ENCODE results near the gene TEDC2. TPM values are rescaled to one million over a fixed set of nuclear protein-coding genes. Genes with fewer than 3 reads are reported as not detected.
"Not testable (repeated sequence)": the region's sequence is repeated elsewhere in the genome, so short reads cannot be mapped to it uniquely, and the experiment has no call there.

TEDC2 gene
- 10 to 100 TPM in 1 of 4 donors, 1 to 10 TPM in 3; 8.0 to 13.8 (median 9.1) TPM for polyA plus RNA-seq (ENCODE audit: insufficient read length in 4 of 4)

- peak; percentile 84 to 93 (median 88) for DNase-seq (ENCODE audit: low read depth in 4 of 4, low spot score in 3 of 4)
These were observed at the start of gene TEDC2 for GRCh38 chr16:2459647-2460390. TEDC2 (plus strand) TSS chr16:2460109; CDS start chr16:2460145, 36 bp downstream.

DNA sequence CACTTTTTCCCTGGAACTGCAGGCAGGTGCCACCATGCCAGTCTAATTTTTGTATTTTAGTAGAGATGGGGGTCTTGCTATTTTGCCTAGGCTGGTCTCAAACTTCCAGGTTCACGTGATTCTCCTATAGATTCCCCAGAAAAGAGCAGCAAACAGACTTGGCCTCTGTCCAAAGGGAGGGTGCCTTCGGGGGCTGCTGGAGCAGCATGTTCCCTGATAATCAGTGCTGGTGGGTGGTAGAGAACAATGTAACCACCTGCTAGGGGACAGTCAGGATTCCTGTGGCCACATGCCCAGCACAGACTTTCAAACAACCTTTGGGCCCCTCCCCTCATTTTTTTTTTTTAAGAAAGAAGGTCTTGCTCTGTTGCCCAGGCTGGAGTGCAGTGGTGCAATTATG, 44.8 kb upstream of the TEDC2 start:
- no peak for DNase-seq (ENCODE audit: low read depth in 4 of 4, low spot score in 3 of 4)

GRCh38 chr16:2420035-2420434, 39.9 kb upstream of the TEDC2 start:
- DNase-seq (ENCODE audit: low read depth in 4 of 4, low spot score in 3 of 4), result no peak

DNA sequence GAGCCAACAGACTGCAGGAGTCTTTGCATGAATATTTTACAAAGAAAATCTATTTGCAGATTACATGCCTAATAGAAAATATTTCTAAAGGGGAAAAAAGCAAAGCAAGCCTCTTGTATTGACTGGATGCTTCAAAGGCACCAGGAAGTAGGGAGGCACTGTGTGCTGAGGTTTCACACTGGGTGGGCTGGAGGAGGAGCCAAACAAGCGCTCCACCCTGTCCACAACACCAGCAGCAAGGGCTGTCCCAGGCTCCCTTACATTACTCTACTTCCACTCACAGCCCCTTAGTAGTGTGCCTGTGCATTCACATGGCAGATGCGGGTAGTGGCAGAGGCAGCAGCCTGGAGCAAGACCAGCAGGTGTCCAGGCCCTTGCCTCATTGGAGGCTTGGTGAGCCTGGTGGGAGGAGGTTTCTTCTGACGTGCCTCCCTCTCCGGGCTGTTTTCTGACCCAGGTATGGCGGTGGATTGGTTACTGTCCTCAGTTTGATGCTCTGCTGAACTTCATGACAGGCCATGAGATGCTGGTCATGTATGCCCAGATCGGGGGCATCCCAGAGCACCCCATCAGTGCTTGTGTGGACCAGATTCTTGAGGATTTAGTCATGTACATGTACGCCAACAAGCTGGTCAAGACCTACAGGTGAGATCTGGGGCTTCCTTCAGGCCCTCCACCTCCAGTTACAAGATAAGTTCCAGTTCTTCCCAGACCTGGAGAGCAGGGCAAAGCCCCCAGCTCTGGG, 37.6 kb upstream of the TEDC2 start:
- DNase-seq (ENCODE audit: low read depth in 4 of 4, low spot score in 3 of 4), result no peak

DNA sequence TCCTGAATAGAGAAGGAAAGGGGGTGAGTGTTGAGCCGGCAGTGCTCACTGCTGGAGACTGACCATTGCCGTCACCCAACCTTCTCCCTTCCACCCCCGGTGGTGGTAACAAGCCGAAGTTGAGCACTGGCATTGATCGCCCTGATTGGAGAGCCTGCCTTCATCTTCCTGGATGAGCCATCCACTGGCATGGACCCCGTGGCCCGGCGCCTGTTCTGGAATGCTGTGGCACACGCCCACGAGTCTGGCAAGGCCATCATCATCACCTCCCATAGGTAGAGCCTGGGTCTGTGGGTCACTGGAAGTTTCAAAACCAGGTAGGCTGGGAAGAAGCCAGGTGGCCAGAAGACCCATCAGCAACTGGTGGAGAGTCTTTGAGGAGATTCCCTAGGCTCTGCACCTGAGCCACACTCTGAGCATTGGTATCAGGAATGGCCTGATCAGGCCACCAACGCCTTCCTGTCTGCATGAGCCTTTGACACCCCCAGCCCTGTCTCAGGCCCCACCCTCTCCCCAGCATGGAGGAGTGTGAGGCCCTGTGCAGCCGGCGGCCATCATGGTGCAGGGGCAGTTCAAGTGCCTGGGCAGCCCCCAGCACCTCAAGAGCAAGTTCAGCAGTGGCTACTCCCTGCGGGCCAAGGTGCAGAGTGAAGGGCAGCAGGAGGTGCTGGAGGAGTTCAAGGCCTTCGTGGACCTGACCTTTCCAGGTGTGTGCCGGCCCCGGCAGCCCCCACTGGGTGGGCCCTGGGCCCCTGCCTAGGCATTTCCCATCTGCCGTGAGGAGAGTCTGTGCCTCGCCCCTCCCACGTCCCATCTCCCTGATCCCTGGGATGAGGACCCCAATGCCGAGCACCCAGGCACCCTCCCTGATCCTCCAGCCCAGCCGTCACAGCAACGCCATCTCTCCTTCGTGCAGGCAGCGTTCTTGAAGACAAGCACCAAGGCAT, 35.6 kb upstream of the TEDC2 start:
- no peak for DNase-seq (ENCODE audit: low read depth in 4 of 4, low spot score in 3 of 4)

- DNase-seq (ENCODE audit: low read depth in 4 of 4, low spot score in 3 of 4), result no peak
These were observed 34.8 kb upstream of the TEDC2 start for GRCh38 chr16:2425008-2425518.

DNA sequence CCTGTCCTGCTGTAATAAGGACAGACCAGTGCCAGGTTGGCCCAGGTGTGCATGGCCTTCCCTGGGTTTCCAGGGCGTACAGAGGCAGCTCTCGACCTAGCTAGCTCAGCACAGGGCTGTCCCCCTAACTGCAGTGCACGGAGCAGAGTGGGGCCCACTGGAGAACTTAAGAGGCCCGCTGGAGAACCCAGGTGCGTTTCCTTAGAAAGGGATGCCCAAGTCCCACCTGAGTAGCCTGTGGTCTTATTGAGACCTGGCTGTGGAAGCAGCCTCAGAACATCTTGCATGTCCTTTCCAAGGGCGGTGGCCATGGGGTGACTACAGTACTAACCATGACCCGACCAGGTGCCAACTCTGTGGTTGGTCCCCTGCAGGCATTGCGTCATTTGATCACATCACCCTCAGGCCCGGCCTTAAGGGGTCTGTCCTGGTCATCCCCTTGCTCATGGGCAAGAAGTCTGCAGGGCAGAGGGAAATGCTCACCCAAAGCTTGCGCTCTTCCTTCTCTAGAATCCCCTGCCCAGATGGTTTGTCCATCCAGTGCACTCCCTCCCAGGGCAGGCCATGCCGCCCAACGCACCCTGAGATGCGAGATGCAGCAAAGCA, 34.0 kb upstream of the TEDC2 start:
- DNase-seq (ENCODE audit: low read depth in 4 of 4, low spot score in 3 of 4), result no peak

- no peak for DNase-seq (ENCODE audit: low read depth in 4 of 4, low spot score in 3 of 4)
These were observed 33.0 kb upstream of the TEDC2 start for GRCh38 chr16:2426941-2427361.

GRCh38 chr16:2427526-2427925, 32.4 kb upstream of the TEDC2 start:
- no peak for DNase-seq (ENCODE audit: low read depth in 4 of 4, low spot score in 3 of 4)

GRCh38 chr16:2428051-2428783, 31.7 kb upstream of the TEDC2 start:
- peak in 3 of 4 donors; percentile 10 to 20 (median 15) for DNase-seq (ENCODE audit: low read depth in 4 of 4, low spot score in 3 of 4)

DNA sequence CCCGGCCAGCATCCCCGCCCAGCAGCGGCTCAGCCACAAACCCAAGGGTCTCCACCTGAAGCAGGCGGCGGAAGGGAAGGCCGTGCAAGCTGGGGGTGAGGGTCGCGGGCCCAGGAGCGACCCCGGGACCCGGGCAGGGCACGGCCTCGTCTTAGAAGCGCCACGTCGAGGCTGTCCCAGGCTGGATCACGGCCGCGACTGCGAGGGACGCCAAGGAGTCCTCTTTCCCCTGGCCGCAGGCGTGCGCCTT, 31.2 kb upstream of the TEDC2 start:
- DNase-seq (ENCODE audit: low read depth in 4 of 4, low spot score in 3 of 4), result no peak

DNA sequence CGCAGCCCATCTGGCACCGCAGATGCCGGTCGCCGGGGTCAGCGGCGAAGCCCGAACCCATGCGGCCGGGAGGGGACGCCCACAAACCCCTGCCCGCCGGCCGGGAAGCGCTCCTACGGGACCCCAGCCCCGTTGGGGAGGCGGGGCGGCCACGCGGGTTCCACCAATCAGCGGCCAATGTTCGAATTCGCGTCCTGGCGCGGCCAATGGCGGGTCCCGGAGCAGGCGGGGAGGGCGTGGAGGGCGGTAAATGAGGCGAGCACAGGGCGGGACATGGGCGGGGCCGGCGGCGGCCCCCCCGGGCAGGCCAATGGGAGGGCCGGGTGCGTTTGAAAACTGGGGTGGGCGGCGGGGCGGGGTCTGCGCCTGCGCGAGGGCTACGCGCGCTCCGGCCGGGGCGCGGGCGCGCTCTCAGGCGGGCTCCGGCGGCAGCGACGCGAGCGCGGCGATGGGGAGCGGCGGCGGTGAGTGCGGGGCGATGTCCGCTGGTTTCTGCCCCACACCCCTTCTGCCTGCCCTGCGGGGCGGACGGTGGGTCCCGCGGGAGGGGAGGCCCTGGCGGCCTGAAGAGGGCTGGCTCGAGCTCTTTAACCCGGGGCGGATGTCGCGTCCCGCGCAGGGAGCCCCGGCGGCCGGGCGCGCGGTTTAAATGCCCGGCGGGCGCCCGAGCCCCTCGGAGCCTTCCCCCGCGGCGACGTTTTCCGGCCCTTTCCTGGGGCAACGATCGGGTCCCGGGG, 30.7 kb upstream of the TEDC2 start, which contains the start of gene CCNF:
Gene CCNF (plus strand): TSS at position 414 of the 737 bp plus-strand sequence. CDS start 35 bp downstream, at position 449.
- DNase-seq (ENCODE audit: low read depth in 4 of 4, low spot score in 3 of 4), result peak; percentile 90 to 94 (median 92)

- peak in 1 of 4 donors; percentile 8 for DNase-seq (ENCODE audit: low read depth in 4 of 4, low spot score in 3 of 4)
These were observed 29.9 kb upstream of the TEDC2 start for GRCh38 chr16:2429771-2430663.

DNA sequence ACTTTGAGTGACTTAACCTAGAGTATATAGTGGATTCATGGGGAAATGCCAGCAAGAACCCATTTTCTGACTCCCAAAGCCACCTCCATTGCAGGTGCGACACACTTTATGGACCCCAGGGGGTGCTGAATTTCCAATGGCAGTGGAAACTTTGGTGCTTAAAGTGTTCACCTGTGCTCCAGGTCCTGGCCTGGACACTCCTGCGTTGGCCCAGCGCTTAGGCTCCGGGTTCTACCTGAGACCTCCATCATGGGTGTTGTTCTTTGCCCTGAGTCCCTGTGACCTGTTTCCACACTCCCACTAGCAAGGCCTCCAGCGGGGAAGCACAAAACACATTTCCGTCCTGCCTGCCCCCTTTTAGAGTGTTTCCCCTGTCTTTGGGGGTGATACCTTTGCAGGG, 27.6 kb upstream of the TEDC2 start:
- no peak for DNase-seq (ENCODE audit: low read depth in 4 of 4, low spot score in 3 of 4)

GRCh38 chr16:2432801-2433505, 27.0 kb upstream of the TEDC2 start:
- no peak for DNase-seq (ENCODE audit: low read depth in 4 of 4, low spot score in 3 of 4)

DNA sequence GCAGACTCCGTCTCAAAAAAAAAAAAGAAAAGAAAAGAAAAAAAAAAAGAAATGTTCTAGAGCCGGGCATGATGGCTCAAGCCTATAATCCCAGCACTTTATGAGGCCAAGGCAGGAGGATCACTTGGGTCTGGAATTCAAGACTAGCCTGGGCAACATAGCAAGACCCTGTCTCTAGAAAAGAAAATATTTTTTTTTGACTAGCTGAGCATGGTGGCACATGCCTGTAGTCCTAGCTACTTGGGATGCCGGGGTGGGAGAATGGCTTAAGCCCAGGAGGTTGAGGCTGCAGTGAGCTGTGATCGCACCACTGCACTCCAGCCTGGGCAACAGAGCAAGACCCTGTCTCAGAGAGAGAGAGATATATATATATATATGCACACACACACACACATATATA, 24.7 kb upstream of the TEDC2 start:
- DNase-seq (ENCODE audit: low read depth in 4 of 4, low spot score in 3 of 4), result not testable (repeated sequence)

GRCh38 chr16:2436110-2436509, 23.8 kb upstream of the TEDC2 start:
- no peak for DNase-seq (ENCODE audit: low read depth in 4 of 4, low spot score in 3 of 4)

Data from right renal pelvis (tissue), 4 donors.